IMR-90 (cell line): ENCODE data around the gene NDFIP2.

ENCODE experiments used
- CTCF ChIP-seq: conservative IDR thresholded peaks from 2 replicates; pipeline ENCODE4 v1.5.1; 2012; ENCODE audit warnings: mild to moderate bottlenecking, low read depth, low read length, improper control_type of control experiment
- MXI1 ChIP-seq: IDR thresholded peaks from 2 replicates; pipeline ENCODE4 v1.6.1; 2012; ENCODE audit warnings: low read depth, mild to moderate bottlenecking, low read length, moderate library complexity, borderline replicate concordance
- POLR2A ChIP-seq: IDR thresholded peaks from 2 replicates; pipeline ENCODE4 v1.6.1; 2012; ENCODE audit warnings: mild to moderate bottlenecking, low read depth, low read length
- RFX5 ChIP-seq: IDR thresholded peaks from 2 replicates; pipeline ENCODE4 v1.8.0; 2012; ENCODE audit warnings: low read depth, mild to moderate bottlenecking, low read length, moderate library complexity
- SMC3 ChIP-seq: fragments of 150-350 bp; IDR thresholded peaks from 2 replicates; pipeline ENCODE4 v1.6.1; 2016; ENCODE audit warnings: low read depth, mild to moderate bottlenecking, antibody characterized with exemption, low read length, moderate library complexity

GRCh38 chr13:79456656-79457365 is 24.1 kb upstream of the NDFIP2 start:
- TF ChIP-seq CTCF (no peak), MXI1 (no peak), POLR2A (no peak), RFX5 (no peak), SMC3 (no peak)
